HEK293 (cell line): ENCODE measurements around the gene ARHGAP26.
A peak's percentile ranks its signal among the peaks of the same experiment; 100 is the strongest.

ENCODE experiments used
- CTCF ChIA-PET: fragments of 350-600 bp; formaldehyde crosslinking; extraction: SDS; loops from one replicate; lab custom pipeline; 2021; ENCODE audit warnings: antibody characterized with exemption; lab: Yijun Ruan, JAX
- POLR2A ChIA-PET: fragments of 300-600 bp; formaldehyde crosslinking; extraction: SDS; loops from one replicate; lab custom pipeline; 2020; ENCODE audit warnings: antibody characterized with exemption, inconsistent platforms; lab: Yijun Ruan, JAX
- H3K27ac ChIP-seq: fragments of 200-500 bp; sonication (Bioruptor generic); 2 replicates; pipeline ENCODE4 v1.5.1; 2014; ENCODE audit warnings: low read depth, low read length, control low read depth, inconsistent platforms; ENCODE audit errors: extremely low read depth
- H3K36me3 ChIP-seq, 2 experiments: fragments of 200-500 bp in 1 of 2; sonication (Bioruptor generic) in 1 of 2; 1 replicate in 1 of 2; 2 replicates in 1 of 2; pipeline ENCODE4 v1.5.1; 2014 to 2017; ENCODE audit warnings: inconsistent platforms in 2 of 2, low read length in 2 of 2; ENCODE audit not compliant: control insufficient read depth in 2 of 2, insufficient read depth in 1 of 2
- H3K4me1 ChIP-seq: fragments of 200-500 bp; sonication (Bioruptor generic); 2 replicates; pipeline ENCODE4 v1.5.1; 2014; ENCODE audit warnings: mild to moderate bottlenecking, low read length, inconsistent platforms; ENCODE audit not compliant: control insufficient read depth, insufficient read depth
- H3K4me3 ChIP-seq: 2 replicates; pipeline ENCODE4 v1.5.1; 2011; ENCODE audit warnings: low read depth, mild to moderate bottlenecking, control low read depth, low read length, moderate library complexity
- H3K9me3 ChIP-seq: fragments of 200-500 bp; sonication (Bioruptor generic); 2 replicates; pipeline ENCODE4 v1.5.1; 2014; ENCODE audit warnings: low read depth, low read length, inconsistent platforms; ENCODE audit not compliant: control insufficient read depth, insufficient read depth
- GLI4 ChIP-seq: fragments of 450-650 bp; formaldehyde crosslinking; IDR thresholded peaks from 2 replicates; pipeline ENCODE4 v1.5.1; 2016; ENCODE audit warnings: missing biosample characterization, missing genetic modification characterization
- HIC1 ChIP-seq: fragments of 450-650 bp; formaldehyde crosslinking; IDR thresholded peaks from 2 replicates; pipeline ENCODE4 v1.5.1; 2016; ENCODE audit warnings: missing biosample characterization, missing genetic modification characterization
- HOXA7 ChIP-seq: sonication (generic); formaldehyde crosslinking; IDR thresholded peaks from 2 replicates; pipeline ENCODE4 v1.8.1; 2022; ENCODE audit warnings: missing genetic modification reagents, borderline replicate concordance
- IKZF3 ChIP-seq: fragments of 450-650 bp; IDR thresholded peaks from 2 replicates; pipeline ENCODE4 v1.5.0; 2018; ENCODE audit warnings: missing biosample characterization, mild to moderate bottlenecking, missing genetic modification characterization, moderate library complexity
- KLF16 ChIP-seq: fragments of 450-650 bp; formaldehyde crosslinking; IDR thresholded peaks from 2 replicates; pipeline ENCODE4 v1.5.1; 2017; ENCODE audit warnings: missing biosample characterization, missing genetic modification characterization
- KLF17 ChIP-seq: fragments of 450-650 bp; formaldehyde crosslinking; IDR thresholded peaks from 2 replicates; pipeline ENCODE4 v1.5.1; 2016; ENCODE audit warnings: missing biosample characterization, missing genetic modification characterization
- KLF9 ChIP-seq: fragments of 450-650 bp; formaldehyde crosslinking; IDR thresholded peaks from 2 replicates; pipeline ENCODE4 v1.5.1; 2016; ENCODE audit warnings: missing biosample characterization, missing genetic modification characterization, low read depth
- OSR2 ChIP-seq: fragments of 450-650 bp; formaldehyde crosslinking; IDR thresholded peaks from 2 replicates; pipeline ENCODE4 v1.5.1; 2016; ENCODE audit warnings: missing biosample characterization, missing genetic modification characterization
- REST ChIP-seq: fragments of 450-650 bp; formaldehyde crosslinking; IDR thresholded peaks from 2 replicates; pipeline ENCODE4 v1.5.1; 2016; ENCODE audit warnings: missing biosample characterization, missing genetic modification characterization
- ZBTB48 ChIP-seq: fragments of 450-650 bp; formaldehyde crosslinking; IDR thresholded peaks from 2 replicates; pipeline ENCODE4 v1.5.1; 2016; ENCODE audit warnings: missing biosample characterization, missing genetic modification characterization
- ZBTB8A ChIP-seq: fragments of 450-650 bp; formaldehyde crosslinking; IDR thresholded peaks from 2 replicates; pipeline ENCODE4 v1.5.1; 2016; ENCODE audit warnings: missing biosample characterization, missing genetic modification characterization
- ZFP69B ChIP-seq: fragments of 450-650 bp; formaldehyde crosslinking; IDR thresholded peaks from 2 replicates; pipeline ENCODE4 v1.5.1; 2016; ENCODE audit warnings: missing biosample characterization, missing genetic modification characterization
- ZNF324 ChIP-seq: fragments of 450-650 bp; formaldehyde crosslinking; IDR thresholded peaks from 2 replicates; pipeline ENCODE4 v1.5.1; 2016; ENCODE audit warnings: missing biosample characterization, missing genetic modification characterization
- ZNF37A ChIP-seq: fragments of 450-650 bp; IDR thresholded peaks from 2 replicates; pipeline ENCODE4 v1.5.1; 2018; ENCODE audit warnings: missing biosample characterization, missing genetic modification characterization
- ZNF561 ChIP-seq: fragments of 450-650 bp; IDR thresholded peaks from 2 replicates; pipeline ENCODE4 v1.5.1; 2018; ENCODE audit warnings: missing biosample characterization, missing genetic modification characterization, borderline replicate concordance
- ZNF654 ChIP-seq: fragments of 450-650 bp; formaldehyde crosslinking; IDR thresholded peaks from 2 replicates; pipeline ENCODE4 v1.5.1; 2016; ENCODE audit warnings: low read depth, missing biosample characterization, missing genetic modification characterization
- ZNF660 ChIP-seq: fragments of 450-650 bp; IDR thresholded peaks from 2 replicates; pipeline ENCODE4 v1.5.1; 2018; ENCODE audit warnings: missing biosample characterization, mild to moderate bottlenecking, missing genetic modification characterization
- ZNF76 ChIP-seq: fragments of 450-650 bp; formaldehyde crosslinking; IDR thresholded peaks from 2 replicates; pipeline ENCODE4; 2016; ENCODE audit warnings: low read depth, missing biosample characterization, missing genetic modification characterization, borderline replicate concordance
- ZSCAN23 ChIP-seq: fragments of 450-650 bp; formaldehyde crosslinking; IDR thresholded peaks from 2 replicates; pipeline ENCODE4 v1.5.1; 2016; ENCODE audit warnings: missing biosample characterization, missing genetic modification characterization
- TF ChIP-seq, protein P1 (sequence below): fragments of 450-650 bp; formaldehyde crosslinking; IDR thresholded peaks from 2 replicates; pipeline ENCODE4 v1.5.1; 2016; ENCODE audit warnings: missing biosample characterization, missing genetic modification characterization

Gene ARHGAP26

GRCh38 chr5:142888469-142889085, 118.4 kb downstream of the ARHGAP26 start:
- H3K36me3 ChIP-seq, result 0 out of 3 replicates have a peak, but pooled peaks cover 0 to 3% of the 10 kb centered on the region in 2 experiments
- ChIA-PET CTCF (interaction anchor here (0.6 to 16.6 kb wide), 50 partner anchors 9 to 1304 kb away, joined by 3 to 572 read pairs (median 4); partner anchors contain the start of gene ARHGAP26), POLR2A (interaction anchor here (0.6 to 1.2 kb wide), 2 partner anchors 52 to 118 kb away, joined by 3 read pairs; partner anchors contain the start of gene ARHGAP26)
- no peaks in the 10 kb centered on the region for H3K4me1 ChIP-seq
- H3K4me3 ChIP-seq, result no peak overlapping the region
- TF ChIP-seq ZBTB48 (tag by site-specific recombination) (peak; percentile 82), ZNF37A (tag by site-specific recombination) (no peak), ZNF654 (tag by site-specific recombination) (peak; percentile 86), KLF16 (tag by site-specific recombination) (no peak), IKZF3 (tag by site-specific recombination) (peak; percentile 91), ZNF660 (tag by site-specific recombination) (0 out of 2 replicates have a peak, but pooled peaks have one; percentile 27)
- TF ChIP-seq, protein P1, sequence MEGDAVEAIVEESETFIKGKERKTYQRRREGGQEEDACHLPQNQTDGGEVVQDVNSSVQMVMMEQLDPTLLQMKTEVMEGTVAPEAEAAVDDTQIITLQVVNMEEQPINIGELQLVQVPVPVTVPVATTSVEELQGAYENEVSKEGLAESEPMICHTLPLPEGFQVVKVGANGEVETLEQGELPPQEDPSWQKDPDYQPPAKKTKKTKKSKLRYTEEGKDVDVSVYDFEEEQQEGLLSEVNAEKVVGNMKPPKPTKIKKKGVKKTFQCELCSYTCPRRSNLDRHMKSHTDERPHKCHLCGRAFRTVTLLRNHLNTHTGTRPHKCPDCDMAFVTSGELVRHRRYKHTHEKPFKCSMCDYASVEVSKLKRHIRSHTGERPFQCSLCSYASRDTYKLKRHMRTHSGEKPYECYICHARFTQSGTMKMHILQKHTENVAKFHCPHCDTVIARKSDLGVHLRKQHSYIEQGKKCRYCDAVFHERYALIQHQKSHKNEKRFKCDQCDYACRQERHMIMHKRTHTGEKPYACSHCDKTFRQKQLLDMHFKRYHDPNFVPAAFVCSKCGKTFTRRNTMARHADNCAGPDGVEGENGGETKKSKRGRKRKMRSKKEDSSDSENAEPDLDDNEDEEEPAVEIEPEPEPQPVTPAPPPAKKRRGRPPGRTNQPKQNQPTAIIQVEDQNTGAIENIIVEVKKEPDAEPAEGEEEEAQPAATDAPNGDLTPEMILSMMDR (tag by site-specific recombination), result peak; percentile 26; the same call in 1 of the 2 replicates
- H3K9me3 ChIP-seq, result no peaks in the 10 kb centered on the region
- no peak overlapping the region for H3K27ac ChIP-seq

- POLR2A ChIA-PET, result no interaction called here
Observed at GRCh38 chr5:142892021-142892420, 121.8 kb downstream of the ARHGAP26 start.

GRCh38 chr5:142894315-142894714, 124.1 kb downstream of the ARHGAP26 start:
- CTCF ChIA-PET, result interaction anchor here (0.7 kb wide), 1 partner anchor 13 kb away, joined by 3 read pairs; no protein-coding TSS in a partner anchor
- TF ChIP-seq KLF9 (no peak), OSR2 (no peak), ZNF76 (tag by site-specific recombination) (no peak), ZNF324 (tag by site-specific recombination) (no peak), REST (tag by site-specific recombination) (no peak), KLF16 (tag by site-specific recombination) (no peak)

More at GRCh38 chr5:142892021-142892420, 121.8 kb downstream of the ARHGAP26 start:
- Histone ChIP-seq H3K4me1 (no peaks in the 10 kb centered on the region), H3K36me3 (peaks cover 3 to 4% of the 10 kb centered on the region in 2 experiments; a peak in 1 of 3 replicates), H3K4me3 (no peak overlapping the region), H3K9me3 (no peaks in the 10 kb centered on the region), H3K27ac (no peak overlapping the region)
- CTCF ChIA-PET, result interaction anchor here (0.6 to 16.6 kb wide), 9 partner anchors 11 to 236 kb away, joined by 3 to 572 read pairs (median 6); no protein-coding TSS in a partner anchor
- TF ChIP-seq GLI4 (tag by site-specific recombination), result no peak
- TF ChIP-seq ZFP69B (tag by site-specific recombination), result no peak
- TF ChIP-seq ZNF654 (tag by site-specific recombination), result no peak
- TF ChIP-seq ZSCAN23 (tag by site-specific recombination), result no peak
- TF ChIP-seq HIC1 (tag by site-specific recombination), result no peak
- TF ChIP-seq ZNF561, result no peak
- TF ChIP-seq KLF17 (tag by site-specific recombination), result no peak
- no peak for TF ChIP-seq ZBTB8A (tag by site-specific recombination)
- TF ChIP-seq HOXA7 (CRISPR knock-in tag), result no peak

More at GRCh38 chr5:142894315-142894714, 124.1 kb downstream of the ARHGAP26 start:
- Histone ChIP-seq H3K4me3 (no peak overlapping the region), H3K9me3 (no peaks in the 10 kb centered on the region), H3K4me1 (no peaks in the 10 kb centered on the region), H3K36me3 (peaks cover 3 to 4% of the 10 kb centered on the region in 2 experiments; a peak in 1 of 3 replicates), H3K27ac (no peak overlapping the region)
- POLR2A ChIA-PET, result no interaction called here
